HG02798 (cell line): ENCODE measurements around the gene KLRC4.
A peak's percentile ranks its signal among the peaks of the same experiment; 100 is the strongest.
"Not testable (repeated sequence)": the region's sequence is repeated elsewhere in the genome, so short reads cannot be mapped to it uniquely, and the experiment has no call there.

Source experiments
- ATAC-seq: cut with Tn5 transposase; IDR thresholded peaks from one replicate; pipeline ENCODE4 v1.9.1; 2021; ENCODE audit warnings: mild to moderate bottlenecking; ENCODE audit not compliant: unreplicated experiment, poor library complexity

The KLRC4 gene

DNA sequence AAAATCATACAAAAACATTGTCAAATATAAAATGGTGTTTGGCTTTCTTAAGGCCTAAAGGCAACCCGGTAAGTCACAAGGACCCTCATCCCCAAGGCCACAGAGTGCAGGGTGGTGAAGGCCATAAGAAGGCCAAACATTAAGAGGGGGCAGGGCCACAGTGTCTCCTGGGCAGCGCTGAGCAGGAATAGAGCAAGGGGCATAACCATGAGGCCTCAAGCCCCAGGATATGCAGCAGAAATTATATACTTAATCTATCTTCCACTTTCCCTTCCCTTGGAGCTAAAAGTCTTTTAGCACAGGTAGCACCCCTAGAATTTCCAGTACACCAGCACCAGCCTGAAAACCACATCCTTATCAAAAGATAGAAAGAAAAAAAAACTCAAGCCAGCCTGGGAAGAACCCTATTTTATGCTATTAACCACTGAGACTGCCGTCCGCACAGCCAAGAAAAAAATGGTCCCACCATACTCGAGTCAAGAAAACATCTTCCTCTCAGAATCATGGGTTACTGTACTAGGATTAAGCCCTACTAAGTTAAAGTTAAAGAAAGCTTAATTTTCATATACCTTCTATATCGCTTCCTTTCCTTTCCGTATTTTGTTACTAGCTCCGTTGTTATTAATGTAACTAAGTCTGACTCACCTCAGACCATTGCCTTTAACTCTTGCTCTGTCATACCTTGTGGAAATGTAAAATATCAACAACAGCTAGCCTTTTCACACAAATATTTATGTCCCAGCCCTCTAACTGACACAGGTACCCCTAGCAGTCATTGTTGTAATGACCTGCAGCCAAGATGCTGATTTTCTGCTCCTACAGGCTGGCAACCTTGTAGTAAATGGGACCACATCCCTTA lies 39.8 kb downstream of the KLRC4 start:
- no peak for ATAC-seq

DNA sequence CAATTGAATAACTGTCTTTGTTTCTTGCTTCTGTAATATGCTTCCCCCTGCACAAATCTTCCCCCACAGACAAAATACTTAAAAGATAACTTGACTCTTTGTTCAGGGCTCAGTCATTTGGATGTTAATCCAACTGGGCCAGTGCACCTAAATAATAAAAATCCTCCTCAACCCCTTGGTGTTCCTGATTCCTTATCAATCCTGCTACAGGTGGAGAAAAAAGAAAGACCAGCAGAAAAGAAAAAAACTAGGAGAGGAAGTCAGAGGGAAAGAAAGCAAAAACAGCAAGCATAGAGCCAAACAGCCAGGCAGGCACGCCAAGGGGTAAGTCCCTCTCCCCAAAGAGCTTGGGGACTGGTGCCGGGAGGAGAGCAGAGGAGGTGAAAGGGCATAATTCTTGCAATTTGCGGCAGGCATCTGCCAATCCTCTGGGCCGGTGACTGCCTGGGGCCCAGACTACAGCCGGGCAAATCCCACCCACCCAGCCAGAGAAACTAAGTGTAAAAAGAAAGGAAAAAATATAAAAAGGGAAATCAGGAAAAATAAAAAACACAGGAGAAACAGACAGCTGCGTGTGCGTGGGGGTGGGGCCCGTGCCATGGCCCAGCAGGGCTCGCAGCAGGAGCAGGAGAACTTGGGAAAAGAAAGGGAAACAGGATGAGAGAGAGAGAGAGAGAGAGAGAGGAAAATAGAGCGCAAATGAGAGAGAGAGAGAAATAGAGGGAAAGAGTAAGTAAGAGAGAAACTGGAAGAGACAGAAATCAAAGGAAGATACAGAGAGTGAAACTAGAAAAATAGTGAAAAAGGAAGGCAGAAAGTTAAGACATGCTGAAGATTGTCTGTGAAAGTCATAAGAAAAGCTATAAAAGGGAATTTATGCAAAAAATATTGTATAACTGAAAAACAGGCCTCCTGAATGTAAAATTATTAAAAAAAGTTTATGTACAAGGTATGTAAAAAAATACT lies 41.1 kb downstream of the KLRC4 start:
- no peak for ATAC-seq

DNA sequence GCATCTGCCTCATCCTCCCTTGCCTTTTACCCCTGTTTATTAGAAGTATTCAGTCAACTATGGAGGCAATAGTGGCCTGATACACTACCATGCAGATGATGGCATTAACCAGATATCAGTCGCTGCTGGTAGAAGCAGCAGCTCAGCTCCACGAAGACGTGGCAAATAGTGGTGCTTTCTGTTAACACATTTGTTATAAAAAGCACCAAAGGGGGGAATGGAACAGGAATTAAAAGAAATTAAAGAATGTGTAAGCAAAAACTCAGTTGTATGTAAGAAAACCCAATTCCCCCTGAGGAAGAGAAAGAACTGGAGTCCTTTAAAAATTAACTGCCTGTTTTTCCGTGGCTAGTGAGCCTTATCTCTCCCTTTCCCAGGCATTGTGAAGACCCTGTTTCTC lies 41.8 kb downstream of the KLRC4 start:
- not testable (repeated sequence) for ATAC-seq

DNA sequence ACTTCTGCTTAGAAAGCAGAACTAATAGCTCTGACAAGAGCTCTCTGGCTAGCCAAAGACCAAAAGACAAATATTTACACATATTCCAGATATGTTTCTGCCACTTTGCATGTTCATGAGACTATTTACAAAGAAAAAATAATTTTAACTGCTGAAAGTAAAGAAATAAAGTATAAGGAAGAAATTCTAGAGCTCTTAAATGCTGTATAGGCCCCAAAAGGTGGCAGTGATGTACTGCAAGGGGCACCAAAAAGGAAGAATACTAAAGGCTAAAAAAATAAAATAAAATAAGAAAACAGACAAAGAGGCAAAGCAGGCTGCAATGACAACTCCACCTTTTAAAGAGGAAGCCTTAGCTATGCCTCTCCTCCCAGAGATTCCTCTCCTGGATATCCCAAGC lies 42.7 kb downstream of the KLRC4 start:
- no peak for ATAC-seq

DNA sequence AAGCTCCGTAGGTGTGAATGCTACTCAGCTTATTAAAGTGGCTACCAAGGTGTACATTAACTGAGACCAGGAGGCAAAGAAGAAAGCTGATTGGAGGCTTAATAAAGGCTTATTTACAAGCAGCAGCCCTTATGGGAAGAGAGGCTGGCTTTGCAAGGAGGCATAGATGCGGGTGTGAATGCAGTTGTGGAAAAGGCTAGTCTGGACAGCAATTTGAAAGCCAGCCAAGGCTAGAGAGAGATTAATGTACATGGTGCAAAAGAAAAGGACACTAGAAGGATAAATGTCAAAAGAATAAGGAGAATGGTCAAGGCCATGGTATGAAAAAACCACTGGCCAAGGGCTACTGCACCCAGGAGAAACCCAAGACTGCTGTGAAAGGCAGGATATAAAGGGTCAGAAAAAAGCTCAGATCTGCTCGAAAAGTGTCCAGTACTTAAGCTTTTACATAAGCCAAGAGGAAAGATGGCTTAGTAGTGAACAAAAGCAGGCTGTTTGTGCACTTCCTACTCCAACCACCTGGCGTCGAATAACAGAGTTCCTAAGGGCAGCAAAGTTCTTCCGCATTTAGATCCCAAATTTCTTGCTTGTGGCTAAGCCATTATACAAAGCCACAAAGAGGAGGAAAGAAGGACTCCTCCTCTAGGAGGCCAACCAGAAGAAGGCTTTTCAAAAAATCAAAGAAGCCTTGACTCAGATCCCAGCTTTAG lies 43.7 kb downstream of the KLRC4 start:
- no peak for ATAC-seq

DNA sequence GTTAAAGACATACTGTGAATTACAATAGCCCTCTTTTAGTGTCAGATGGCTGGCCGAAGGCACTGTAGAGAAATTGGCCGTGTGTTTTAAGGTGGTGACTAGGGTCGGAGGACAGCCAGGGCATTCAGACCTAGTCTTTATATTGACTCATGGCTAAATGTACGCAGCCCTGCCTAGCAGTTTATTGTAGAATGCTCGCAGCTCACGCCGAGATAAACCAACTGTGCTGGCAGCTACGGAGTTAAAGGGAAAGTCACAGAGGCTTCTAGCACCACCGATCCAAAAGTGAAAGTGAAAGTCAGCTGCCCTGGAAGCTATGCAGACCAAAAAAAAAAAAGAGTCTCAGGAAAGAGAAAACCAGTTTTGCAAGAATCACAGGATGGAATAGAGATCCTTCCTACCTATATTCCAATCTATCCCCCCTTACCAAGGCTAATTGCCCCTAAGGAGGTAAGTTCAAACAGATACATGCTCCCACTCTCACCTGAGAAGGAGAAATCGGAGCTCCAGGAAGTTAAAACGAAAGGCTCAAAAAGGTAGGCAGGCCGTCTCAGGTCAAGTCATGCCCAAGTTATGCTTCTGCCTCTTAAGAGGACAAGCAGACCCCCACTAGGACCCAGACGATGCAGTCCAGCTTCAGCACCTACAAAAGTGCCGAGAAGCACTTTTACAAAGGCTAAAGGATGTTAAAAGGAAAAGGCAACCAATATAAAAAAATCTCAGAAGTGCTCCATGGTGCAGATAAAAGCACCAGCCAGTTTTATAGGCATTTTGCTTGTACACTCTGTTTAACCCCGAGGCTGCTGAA lies 44.5 kb downstream of the KLRC4 start:
- peak; percentile 63 for ATAC-seq

DNA sequence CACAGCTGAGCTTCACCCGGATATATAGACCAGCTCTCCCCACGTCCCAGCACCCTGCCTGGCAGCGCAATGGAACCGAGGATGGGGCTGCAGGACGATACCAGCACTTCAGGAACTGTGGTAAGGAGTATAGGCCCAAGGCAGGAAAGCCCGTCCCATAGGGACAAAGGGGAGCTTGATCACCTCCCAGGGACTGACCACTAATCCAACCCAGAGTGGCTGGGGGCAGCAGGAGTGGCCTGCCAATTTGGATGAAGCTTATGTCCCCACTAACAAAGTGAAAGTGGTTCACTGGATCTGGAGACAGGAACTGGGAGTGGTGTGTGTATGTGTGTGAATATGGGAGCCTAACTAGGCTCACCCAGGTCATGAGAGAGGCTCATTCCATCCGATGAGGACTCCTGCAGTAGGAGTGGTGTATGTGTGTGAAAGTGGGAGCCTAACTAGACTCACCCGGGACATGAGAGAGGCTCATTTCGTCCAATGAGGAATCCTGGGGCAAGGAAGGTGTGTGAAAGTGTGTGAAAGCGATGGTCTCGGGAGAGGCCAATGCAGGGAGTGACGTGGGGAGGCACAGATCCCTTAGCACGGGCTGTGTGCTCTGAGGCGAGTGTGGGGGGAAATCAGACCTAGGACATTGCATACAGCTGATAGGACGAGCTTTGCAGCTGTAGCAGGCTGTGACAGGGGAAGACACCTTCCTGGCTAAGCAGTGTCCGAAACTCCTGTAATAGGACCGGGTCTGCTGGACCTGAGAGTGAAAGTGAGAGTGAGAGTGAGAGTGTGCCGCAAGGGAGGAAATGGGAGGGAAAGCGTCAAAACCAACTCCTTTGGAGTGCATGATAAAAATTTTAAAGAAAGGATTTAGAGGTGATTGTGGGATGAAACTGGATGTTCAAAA lies 45.4 kb downstream of the KLRC4 start:
- peak; percentile 85 for ATAC-seq

DNA sequence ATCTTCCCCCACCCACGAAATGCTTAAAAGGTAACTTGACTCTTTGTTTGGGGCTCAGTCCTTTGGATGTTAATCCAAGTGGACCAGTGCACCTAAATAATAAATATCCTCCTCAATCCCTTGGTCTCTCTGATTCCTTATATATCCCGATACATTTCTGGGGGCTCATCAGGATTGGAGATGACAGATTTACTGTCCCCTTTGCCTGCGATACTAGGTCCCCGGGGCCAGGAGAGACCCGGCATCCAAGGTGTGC lies 46.0 kb downstream of the KLRC4 start:
- no peak for ATAC-seq

DNA sequence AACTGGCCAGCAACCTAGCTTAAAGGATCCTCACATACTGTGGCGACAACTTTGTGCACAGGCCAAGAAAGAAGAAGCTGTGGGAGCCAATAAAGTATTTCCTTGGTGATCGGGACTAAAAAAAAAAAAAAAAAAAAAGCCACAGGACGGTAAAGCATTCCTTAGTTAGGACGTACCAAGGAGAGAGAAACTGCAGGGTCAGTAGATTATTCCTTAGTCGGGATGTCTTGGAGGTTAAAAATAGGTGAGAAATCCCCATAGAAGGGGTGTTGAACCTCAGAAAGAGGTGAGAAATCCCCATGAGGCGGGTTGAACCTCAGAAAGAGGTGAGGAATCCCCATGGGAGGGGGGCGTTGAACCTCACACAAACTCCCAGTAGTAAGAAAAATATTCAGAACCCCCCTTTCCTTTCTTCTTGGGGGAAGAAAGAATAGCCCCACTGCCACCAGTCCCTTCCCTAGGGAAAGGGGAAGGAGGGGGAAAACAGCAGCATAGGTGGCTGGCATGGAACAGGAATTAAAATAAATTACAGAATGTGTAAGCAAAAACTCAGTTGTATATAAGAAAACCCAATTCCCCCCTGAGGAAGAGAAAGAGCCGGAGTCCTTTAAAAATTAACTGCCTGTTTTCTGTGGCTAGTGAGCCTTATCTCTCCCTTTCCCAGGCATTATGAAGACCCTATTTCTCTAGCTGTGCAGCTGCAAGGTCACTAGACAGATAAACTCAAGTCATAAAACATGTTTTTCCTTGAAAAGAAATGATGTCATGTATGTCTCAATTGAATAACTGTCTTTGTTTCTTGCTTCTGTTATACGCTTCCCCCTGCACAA lies 46.5 kb downstream of the KLRC4 start:
- ATAC-seq = no peak

DNA sequence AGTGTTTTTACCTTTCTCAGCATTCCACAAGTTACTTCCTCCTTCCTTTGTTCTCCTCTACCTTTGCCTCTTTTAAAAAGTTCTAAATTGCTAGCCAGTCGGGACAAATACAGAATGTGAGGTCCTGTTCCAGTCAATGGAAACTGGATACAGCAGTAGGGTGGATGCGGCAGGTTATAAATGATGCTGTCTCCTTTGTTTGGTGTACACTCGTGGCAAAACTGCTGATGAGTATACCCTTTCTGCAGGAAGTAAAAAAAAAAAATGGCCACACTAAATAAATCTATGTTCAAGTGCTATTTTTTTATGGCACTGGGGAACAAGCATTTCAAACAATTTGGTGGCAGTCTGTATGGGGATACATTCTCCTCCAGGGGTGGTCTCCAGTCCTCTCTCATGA lies 47.2 kb downstream of the KLRC4 start:
- no peak for ATAC-seq

DNA sequence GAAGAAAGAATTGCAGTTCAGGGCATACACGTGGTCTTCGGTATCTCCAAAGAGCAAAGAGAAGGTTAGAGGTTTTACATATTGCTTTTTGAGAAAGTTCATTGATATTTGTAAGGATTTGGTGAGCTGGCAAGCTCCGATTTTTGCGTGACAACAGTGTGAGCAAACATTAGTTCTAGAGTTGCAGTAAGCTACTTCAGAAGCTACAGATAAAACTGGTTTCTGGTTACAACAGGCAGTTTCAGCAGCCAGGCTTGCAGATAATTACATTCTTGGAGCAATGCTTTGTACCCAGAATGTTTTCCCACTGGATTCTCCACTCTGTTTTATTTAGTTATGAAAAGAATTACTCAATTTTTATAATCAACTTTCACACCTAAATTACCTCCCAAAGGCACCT lies 47.9 kb downstream of the KLRC4 start:
- ATAC-seq = no peak

DNA sequence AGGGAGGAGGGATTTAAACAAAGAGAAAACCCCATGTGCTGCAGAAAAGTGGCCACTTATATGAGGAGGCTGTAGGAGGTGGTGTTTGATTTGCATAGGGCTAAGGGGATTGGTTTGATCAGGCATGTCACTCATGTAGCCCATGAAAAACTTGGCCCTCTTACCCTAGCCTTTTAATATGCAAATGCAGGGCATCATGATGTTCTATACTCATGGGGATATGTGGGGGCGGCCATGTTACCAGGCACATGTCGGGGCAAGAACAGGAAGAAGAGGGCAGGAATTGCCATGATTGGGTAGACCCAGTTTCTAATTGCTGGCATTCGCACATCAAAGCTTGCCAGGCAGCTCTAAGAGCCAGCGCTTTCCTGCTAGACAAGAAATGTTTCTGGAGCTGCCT lies 48.5 kb downstream of the KLRC4 start:
- no peak for ATAC-seq

DNA sequence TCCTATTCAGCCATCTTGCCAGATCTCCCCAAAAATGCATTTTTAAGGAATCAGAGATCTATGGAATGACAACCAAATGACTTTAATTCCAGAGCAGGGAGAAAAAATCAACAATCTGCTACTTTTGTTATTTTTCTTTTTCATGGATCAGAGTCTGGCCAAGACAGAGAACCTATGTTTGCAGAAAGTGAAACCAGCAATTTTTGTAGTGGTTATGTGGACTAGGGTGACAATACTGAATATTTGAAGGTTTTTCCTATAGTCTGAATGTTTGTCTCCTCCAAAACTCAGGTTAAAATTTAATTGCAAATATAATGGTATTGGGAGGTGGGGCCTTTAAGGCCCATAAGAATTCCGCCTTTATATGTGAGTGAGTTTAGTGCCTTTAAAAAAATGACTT lies 50.6 kb downstream of the KLRC4 start:
- ATAC-seq = no peak

DNA sequence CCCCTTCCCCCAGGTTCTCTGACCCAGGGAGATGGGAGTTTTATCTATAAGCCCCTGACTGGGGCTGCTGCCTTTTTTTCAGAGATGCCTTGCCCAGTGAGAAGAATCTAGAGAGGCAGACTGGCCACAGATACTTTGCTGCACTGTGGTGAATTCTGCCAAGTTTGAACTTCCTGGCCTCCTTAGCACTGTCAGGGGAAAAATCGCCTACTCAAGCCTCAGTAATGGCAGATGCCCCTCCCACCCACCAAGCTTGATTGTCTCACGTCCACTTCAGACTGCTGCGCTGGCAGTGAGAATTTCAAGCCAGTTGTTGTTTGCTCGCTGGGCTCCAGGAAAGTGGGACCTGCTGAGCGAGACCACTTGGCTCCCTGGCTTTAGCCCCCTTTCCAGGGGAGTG lies 51.4 kb downstream of the KLRC4 start:
- ATAC-seq = no peak
